ENCODE results near the gene PHACTR1.

The PHACTR1 gene

GRCh38 chr6:13289789-13290318, 573.3 kb downstream of the PHACTR1 start:
- no peak for DNase-seq (ENCODE audit: low read depth)

- no peak for DNase-seq (ENCODE audit: low read depth)
Observed at GRCh38 chr6:13290335-13290734, 573.8 kb downstream of the PHACTR1 start.

DNA sequence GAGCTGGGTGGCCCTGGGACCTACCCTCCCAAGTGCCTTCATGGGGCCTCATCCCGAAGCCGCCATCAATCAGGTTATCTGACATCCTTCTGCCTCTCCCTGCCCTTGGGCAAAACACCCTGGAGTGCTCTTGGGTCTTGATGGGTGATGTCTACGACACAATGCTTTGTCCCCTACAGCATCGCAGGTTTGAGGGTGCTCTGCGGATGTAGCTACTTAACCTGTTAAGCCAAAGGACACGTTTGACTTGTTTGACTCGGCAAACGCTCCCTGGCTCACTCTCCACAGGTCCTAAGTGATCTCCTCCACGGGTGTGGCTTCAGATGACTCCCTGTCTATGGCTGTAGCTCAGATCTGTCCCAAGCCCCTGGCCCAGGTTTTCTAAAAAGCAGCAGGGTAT, 576.2 kb downstream of the PHACTR1 start:
- no peak for DNase-seq (ENCODE audit: low read depth)

GRCh38 chr6:13294499-13295069, 578.0 kb downstream of the PHACTR1 start:
- DNase-seq (ENCODE audit: low read depth) = no peak

GRCh38 chr6:13295576-13295975, 579.0 kb downstream of the PHACTR1 start:
- DNase-seq (ENCODE audit: low read depth) = no peak

- no peak for DNase-seq (ENCODE audit: low read depth)
Observed at GRCh38 chr6:13296536-13296997, 580.0 kb downstream of the PHACTR1 start.

DNA sequence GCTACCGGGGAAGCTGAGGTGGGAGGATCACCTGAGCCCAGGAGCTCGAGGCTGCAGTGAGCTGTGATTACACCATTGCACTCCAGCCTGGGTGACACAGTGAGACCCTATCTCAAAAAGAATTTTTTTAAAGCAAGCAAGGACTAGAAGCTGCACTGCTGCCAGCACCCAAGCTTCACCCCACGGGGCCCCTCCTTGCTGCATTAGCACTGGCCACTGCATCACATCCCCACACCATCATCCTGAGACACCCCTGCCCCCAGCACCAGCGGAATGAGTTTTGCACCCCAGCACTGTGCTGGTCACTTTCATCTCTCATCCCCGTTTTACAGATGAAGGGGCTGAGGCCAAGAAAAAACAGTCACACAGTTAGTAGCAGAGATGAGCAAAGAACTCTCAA, 580.8 kb downstream of the PHACTR1 start:
- no peak for DNase-seq (ENCODE audit: low read depth)

GRCh38 chr6:13298446-13298845, 581.9 kb downstream of the PHACTR1 start:
- DNase-seq (ENCODE audit: low read depth) = no peak

- DNase-seq (ENCODE audit: low read depth) = no peak
Observed at GRCh38 chr6:13299403-13299821, 582.8 kb downstream of the PHACTR1 start.

DNA sequence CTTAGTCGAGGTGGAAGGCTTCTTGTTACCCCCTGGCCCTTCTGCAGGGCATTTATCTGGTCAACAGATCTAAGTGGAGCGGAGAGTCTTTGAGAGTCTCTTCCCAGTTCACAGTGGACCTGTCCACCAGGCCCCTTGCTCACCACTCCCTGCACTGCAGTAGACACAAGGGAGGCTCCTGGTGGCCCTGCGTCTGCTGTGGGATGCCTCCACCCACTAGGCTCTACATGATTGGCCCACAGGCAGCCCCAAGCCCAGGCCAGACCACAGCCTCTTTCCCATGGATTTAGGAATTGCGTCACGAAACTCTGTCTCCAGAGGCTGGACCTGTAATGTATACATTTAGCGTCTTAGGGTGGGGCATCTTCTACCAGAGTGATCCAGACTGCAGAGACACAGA, 583.4 kb downstream of the PHACTR1 start:
- no peak for DNase-seq (ENCODE audit: low read depth)

DNA sequence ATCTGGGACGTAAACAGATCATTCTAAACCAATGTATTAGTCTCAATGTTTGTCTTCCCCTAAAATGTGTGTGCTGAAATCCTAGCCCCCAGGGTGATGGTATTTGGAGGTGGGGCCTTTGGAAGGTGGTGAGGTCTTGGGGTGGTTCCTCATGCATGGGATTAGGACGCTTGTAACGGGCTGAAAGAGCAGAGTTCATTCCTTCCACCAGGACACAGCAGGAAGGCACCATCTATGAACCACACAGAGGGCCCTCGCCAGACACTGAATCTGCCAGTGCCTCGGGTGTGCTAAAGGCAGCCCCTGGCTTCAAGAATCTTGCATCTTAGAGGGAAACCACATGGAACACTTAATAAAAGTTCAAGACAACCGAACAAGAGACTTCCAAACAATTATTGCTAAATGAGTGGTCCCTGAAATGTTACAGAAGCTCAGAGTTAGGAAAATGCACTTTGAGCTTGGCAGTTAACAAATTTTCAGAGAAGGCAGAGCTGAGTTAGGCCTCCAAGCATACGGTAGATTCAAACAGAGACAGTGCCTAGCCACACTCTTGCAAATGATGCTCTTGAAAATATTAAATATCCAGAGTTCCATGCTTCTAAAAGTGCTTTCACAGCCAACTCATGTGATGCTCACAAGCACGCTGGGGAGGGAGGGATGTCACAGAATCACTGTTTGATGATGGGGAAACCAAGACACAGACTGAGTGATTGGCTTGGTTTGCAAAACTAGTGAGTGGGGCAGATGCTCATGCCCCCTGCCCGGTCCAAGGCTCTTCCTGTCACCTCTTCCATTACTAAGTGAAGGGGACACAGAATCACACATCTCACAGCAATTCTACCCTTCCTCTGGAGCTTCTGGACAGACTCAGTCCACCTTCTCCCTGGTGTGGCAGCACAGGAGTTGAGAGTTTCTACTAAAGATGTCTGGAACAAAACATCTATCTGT, 584.4 kb downstream of the PHACTR1 start:
- DNase-seq (ENCODE audit: low read depth) = no peak

DNA sequence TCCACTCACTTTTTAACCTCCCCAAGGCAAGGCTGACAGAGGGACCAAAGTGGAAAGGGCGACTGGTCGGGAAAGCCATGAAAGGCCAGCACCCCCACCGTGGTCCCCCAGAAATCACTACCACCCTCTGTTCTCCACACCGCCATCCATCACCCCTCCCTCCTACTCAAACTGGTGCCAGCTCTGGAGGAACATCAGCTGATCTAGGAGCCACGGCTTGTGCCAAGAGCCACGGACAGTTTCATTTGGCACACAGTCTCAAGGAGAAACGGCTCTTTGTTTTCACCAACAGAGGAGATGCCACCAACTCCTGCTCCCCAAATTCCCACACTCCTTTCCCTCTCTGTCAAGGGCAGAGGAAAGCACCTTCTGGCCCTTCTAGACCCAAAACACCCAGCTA, 585.7 kb downstream of the PHACTR1 start:
- DNase-seq (ENCODE audit: low read depth) = no peak

- peak; percentile 97 for DNase-seq (ENCODE audit: low read depth)
Observed at GRCh38 chr6:13302751-13303667, 586.4 kb downstream of the PHACTR1 start.

DNA sequence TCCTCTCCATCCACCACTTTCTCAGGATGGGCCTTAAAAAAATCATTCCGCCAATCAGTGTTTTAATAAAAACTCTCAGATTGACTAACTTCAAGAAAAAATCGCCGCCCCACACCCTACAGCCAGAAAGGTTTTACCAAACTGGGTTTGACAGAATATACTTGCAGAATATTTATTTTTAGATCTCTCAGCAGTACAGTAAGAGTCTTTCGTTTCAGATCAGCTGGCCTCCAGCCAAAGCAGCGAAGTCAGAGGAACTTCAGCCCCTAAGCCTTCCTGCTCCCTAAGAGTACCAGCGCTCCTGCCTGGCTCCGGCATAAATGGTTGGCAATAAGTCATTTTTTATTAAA, 587.1 kb downstream of the PHACTR1 start:
- peak; percentile 48 for DNase-seq (ENCODE audit: low read depth)

GRCh38 chr6:13304101-13304500, 587.5 kb downstream of the PHACTR1 start:
- no peak for DNase-seq (ENCODE audit: low read depth)

- no peak for DNase-seq (ENCODE audit: low read depth)
Observed at GRCh38 chr6:13304580-13305260, 588.2 kb downstream of the PHACTR1 start.

GRCh38 chr6:13305288-13305687, 588.7 kb downstream of the PHACTR1 start:
- DNase-seq (ENCODE audit: low read depth) = no peak

- DNase-seq (ENCODE audit: low read depth) = no peak
Observed at GRCh38 chr6:13305791-13306190, 589.2 kb downstream of the PHACTR1 start.

DNA sequence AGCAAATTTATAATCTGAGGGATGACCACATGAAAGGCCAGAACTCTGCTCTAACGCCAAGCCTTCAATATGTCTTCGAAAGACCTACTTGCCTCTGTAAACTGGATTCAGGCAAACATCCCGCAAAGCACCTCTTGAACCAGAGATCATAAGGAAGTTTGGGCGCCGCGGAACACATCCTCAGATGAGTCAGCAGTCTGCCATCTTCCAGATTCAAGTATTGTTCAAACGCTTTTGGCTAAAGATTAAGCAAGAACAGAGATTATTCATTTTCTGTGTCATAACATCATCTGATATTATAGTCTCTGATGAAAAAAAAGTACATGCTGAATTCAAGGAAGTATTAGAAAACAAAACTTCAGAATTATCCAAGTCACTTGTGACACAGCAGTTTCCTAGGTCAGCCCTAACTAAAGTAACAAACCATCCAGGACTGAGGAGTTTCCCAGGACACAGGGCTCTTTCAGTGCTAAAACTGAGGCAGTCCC, 591.0 kb downstream of the PHACTR1 start:
- DNase-seq (ENCODE audit: low read depth) = peak; percentile 18

GRCh38 chr6:13308332-13308731, 591.8 kb downstream of the PHACTR1 start:
- DNase-seq (ENCODE audit: low read depth) = no peak

DNA sequence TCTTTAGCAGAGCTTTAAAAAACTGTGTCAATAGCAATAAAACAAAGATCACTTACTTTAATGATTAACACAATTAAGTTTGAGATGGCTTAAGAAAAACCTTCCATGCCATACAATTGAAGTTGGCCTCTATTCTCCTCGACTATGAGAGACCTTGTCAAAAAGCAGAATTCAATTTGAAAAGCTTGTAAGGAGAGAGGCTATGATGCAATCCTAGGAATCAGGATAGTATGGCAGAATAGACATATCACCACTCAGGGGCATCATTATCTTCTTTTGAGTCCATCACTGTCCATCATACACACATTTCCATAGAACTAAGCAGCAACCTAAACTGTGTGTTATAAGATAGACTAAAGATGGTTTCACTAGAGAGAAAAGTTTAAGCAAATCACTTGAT, 594.6 kb downstream of the PHACTR1 start:
- DNase-seq (ENCODE audit: low read depth) = no peak
